ENCODE data around the gene AUTS2.

Gene AUTS2

DNA sequence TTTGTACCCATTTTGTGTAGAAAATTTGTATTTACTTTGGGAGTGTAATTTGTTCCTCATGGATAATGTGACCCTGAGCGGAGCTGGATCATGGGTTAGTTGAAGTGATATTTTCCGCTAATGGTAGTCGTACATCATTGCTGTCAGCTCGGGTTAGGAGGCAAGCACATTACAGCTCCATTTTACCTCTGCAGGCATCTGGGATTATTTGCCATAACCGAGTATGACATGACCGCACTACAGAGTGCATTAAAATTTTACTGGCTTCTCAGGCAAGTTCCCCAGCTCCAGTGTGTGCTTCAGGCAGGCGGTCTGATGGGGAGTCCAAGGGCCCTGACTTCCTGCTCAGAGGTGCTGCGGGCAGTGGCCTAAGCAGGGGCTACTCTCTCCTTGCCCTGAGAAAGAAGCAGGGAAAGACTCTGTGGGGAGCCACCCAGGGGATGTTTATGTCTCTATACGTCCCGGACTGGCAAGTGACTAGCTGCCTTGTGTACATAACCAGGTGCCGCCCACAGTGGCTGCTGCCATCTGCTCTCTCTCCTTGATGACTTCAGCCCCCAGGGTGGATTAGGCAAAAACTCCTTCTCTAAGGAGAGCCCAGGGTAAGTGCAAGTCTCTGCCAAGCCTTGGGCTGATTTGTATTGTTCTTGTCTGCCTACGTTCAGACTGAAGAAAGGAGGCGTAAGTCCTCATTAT lies 848.3 kb downstream of the AUTS2 start:
- ChIA-PET POLR2A (no interaction called here), CTCF (no interaction called here)
- H3K4me1 ChIP-seq (ENCODE audit: control insufficient read depth, insufficient read depth, low read length), result no peaks in the 10 kb centered on the region
- H3K36me3 ChIP-seq (ENCODE audit: control insufficient read depth in 2 of 2, insufficient read depth in 1 of 2, low read length in 2 of 2), result no peaks in the 10 kb centered on the region
- no peak overlapping the region for H3K27ac ChIP-seq (ENCODE audit: extremely low read depth, low read depth, low read length)
- no peaks in the 10 kb centered on the region for H3K9me3 ChIP-seq (ENCODE audit: control insufficient read depth, insufficient read depth, low read depth, low read length)
- no peak overlapping the region for H3K4me3 ChIP-seq (ENCODE audit: low read depth, low read length)
- TF ChIP-seq, protein P1, sequence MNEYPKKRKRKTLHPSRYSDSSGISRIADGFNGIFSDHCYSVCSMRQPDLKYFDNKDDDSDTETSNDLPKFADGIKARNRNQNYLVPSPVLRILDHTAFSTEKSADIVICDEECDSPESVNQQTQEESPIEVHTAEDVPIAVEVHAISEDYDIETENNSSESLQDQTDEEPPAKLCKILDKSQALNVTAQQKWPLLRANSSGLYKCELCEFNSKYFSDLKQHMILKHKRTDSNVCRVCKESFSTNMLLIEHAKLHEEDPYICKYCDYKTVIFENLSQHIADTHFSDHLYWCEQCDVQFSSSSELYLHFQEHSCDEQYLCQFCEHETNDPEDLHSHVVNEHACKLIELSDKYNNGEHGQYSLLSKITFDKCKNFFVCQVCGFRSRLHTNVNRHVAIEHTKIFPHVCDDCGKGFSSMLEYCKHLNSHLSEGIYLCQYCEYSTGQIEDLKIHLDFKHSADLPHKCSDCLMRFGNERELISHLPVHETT (tag by site-specific recombination; IDR thresholded peaks at IDR 0.05), result no peak
- no peak for TF ChIP-seq ZNF169 (tag by site-specific recombination; IDR thresholded peaks at IDR 0.05)
- TF ChIP-seq OSR2 (tag by site-specific recombination; IDR thresholded peaks at IDR 0.05), result peak; percentile 64
- peak; percentile 43 for TF ChIP-seq SP7 (tag by site-specific recombination; IDR thresholded peaks at IDR 0.05)
- TF ChIP-seq ZNF335 (tag by site-specific recombination; conservative IDR thresholded peaks at IDR 0.05), result peak; percentile 51; the same call in 1 of the 2 replicates
- no peak for TF ChIP-seq KLF16 (tag by site-specific recombination; IDR thresholded peaks at IDR 0.05)
- no peak for TF ChIP-seq ZNF561 (tag by site-specific recombination; IDR thresholded peaks at IDR 0.05; ENCODE audit: borderline replicate concordance)
- no peak for TF ChIP-seq ZBTB21 (tag by site-specific recombination; IDR thresholded peaks at IDR 0.05)
- no peak for TF ChIP-seq ZNF302 (tag by site-specific recombination; IDR thresholded peaks at IDR 0.05; ENCODE audit: low read depth)
- peak; percentile 88 for TF ChIP-seq GLIS1 (tag by site-specific recombination; IDR thresholded peaks at IDR 0.05)
- no peak for TF ChIP-seq ZNF629 (tag by site-specific recombination; IDR thresholded peaks at IDR 0.05)
- TF ChIP-seq ZFP41 (tag by site-specific recombination; IDR thresholded peaks at IDR 0.05; ENCODE audit: borderline replicate concordance), result no peak
- TF ChIP-seq KLF7 (tag by site-specific recombination; IDR thresholded peaks at IDR 0.05; ENCODE audit: borderline replicate concordance), result no peak
- no peak for TF ChIP-seq SETDB1 (IDR thresholded peaks at IDR 0.05; ENCODE audit: insufficient read length, low read length)
- peak; percentile 93 for TF ChIP-seq ZIC2 (tag by site-specific recombination; IDR thresholded peaks at IDR 0.05)
- TF ChIP-seq ZNF23 (tag by site-specific recombination; IDR thresholded peaks at IDR 0.05; ENCODE audit: borderline replicate concordance), result no peak
- peak; percentile 89 for TF ChIP-seq EGR2 (tag by site-specific recombination; IDR thresholded peaks at IDR 0.05; ENCODE audit: low read depth)
- no peak for TF ChIP-seq BCL6B (tag by site-specific recombination; IDR thresholded peaks at IDR 0.05)
- TF ChIP-seq WT1 (tag by site-specific recombination; IDR thresholded peaks at IDR 0.05), result peak; percentile 42; the same call in 1 of the 2 replicates
- peak; percentile 92 for TF ChIP-seq FEZF1 (tag by site-specific recombination; IDR thresholded peaks at IDR 0.05)
- TF ChIP-seq ZNF140 (tag by site-specific recombination; IDR thresholded peaks at IDR 0.05), result no peak
- TF ChIP-seq ZNF664 (tag by site-specific recombination; IDR thresholded peaks at IDR 0.05), result 0 out of 2 replicates have a peak, but pooled peaks have one; percentile 46
- no peak for TF ChIP-seq ZNF37A (tag by site-specific recombination; IDR thresholded peaks at IDR 0.05)
- peak; percentile 88 for TF ChIP-seq ZFHX2 (tag by site-specific recombination; conservative IDR thresholded peaks at IDR 0.05)
- no peak for TF ChIP-seq ZBTB44 (tag by site-specific recombination; IDR thresholded peaks at IDR 0.05)
- TF ChIP-seq, protein P2, sequence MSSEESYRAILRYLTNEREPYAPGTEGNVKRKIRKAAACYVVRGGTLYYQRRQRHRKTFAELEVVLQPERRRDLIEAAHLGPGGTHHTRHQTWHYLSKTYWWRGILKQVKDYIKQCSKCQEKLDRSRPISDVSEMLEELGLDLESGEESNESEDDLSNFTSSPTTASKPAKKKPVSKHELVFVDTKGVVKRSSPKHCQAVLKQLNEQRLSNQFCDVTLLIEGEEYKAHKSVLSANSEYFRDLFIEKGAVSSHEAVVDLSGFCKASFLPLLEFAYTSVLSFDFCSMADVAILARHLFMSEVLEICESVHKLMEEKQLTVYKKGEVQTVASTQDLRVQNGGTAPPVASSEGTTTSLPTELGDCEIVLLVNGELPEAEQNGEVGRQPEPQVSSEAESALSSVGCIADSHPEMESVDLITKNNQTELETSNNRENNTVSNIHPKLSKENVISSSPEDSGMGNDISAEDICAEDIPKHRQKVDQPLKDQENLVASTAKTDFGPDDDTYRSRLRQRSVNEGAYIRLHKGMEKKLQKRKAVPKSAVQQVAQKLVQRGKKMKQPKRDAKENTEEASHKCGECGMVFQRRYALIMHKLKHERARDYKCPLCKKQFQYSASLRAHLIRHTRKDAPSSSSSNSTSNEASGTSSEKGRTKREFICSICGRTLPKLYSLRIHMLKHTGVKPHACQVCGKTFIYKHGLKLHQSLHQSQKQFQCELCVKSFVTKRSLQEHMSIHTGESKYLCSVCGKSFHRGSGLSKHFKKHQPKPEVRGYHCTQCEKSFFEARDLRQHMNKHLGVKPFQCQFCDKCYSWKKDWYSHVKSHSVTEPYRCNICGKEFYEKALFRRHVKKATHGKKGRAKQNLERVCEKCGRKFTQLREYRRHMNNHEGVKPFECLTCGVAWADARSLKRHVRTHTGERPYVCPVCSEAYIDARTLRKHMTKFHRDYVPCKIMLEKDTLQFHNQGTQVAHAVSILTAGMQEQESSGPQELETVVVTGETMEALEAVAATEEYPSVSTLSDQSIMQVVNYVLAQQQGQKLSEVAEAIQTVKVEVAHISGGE (tag by site-specific recombination; conservative IDR thresholded peaks at IDR 0.05; ENCODE audit: low read depth), result no peak
- TF ChIP-seq ZFP69B (tag by site-specific recombination; IDR thresholded peaks at IDR 0.05), result no peak
- peak; percentile 54; the same call in 1 of the 2 replicates for TF ChIP-seq ZNF600 (tag by site-specific recombination; IDR thresholded peaks at IDR 0.05)
- TF ChIP-seq ZNF398 (tag by site-specific recombination; IDR thresholded peaks at IDR 0.05), result no peak
